ENCODE results near the gene GNG12. TPM values are rescaled to one million over a fixed set of nuclear protein-coding genes. Genes with fewer than 3 reads are reported as not detected.
A peak's percentile ranks its signal among the peaks of the same experiment; 100 is the strongest.

Gene GNG12
- total RNA-seq, 4 donors from 2014 or later = 89.6 to 129 (median 90.9) TPM

GRCh38 chr1:67803380-67804279 lies 29.6 kb downstream of the GNG12 start:
- DNase-seq (ENCODE audit: low spot score in 2 of 2) = no peak
- H3K4me1 ChIP-seq = peaks cover 27% of the 10 kb centered on the region
- WGBS = 52% methylated on average over 7 of the region's 7 CpGs

GRCh38 chr1:67802565-67802964 lies 30.7 kb downstream of the GNG12 start:
- Histone ChIP-seq H3K4me1 (peaks cover 27% of the 10 kb centered on the region), H3K27ac (no peak overlapping the region), H3K36me3 (no peaks in the 10 kb centered on the region), H3K27me3 (no peaks in the 10 kb centered on the region), H3K9me3 (no peaks in the 10 kb centered on the region), H3K4me3 (no peak overlapping the region)
- WGBS = 69% methylated on average over 3 of the region's 3 CpGs
- TF ChIP-seq CTCF (IDR thresholded peaks at IDR 0.05) (no peak), POLR2AphosphoS5 (IDR thresholded peaks at IDR 0.05) (no peak), EP300 (IDR thresholded peaks at IDR 0.05) (no peak), POLR2A (IDR thresholded peaks at IDR 0.05) (no peak)
- DNase-seq (ENCODE audit: low spot score in 2 of 2) = no peak

More at GRCh38 chr1:67803380-67804279, 29.6 kb downstream of the GNG12 start:
- H3K9me3 ChIP-seq = no peaks in the 10 kb centered on the region
- TF ChIP-seq POLR2A (IDR thresholded peaks at IDR 0.05) = no peak
- no peaks in the 10 kb centered on the region for H3K36me3 ChIP-seq
- no peak overlapping the region for H3K4me3 ChIP-seq
- H3K27ac ChIP-seq = peak overlapping the region; percentile 31
- H3K27me3 ChIP-seq = no peaks in the 10 kb centered on the region

GRCh38 chr1:67801903-67802302 lies 31.4 kb downstream of the GNG12 start:
- DNase-seq (ENCODE audit: low spot score in 2 of 2) = no peak
- Histone ChIP-seq H3K27ac (no peak overlapping the region), H3K4me3 (no peak overlapping the region), H3K9me3 (no peaks in the 10 kb centered on the region), H3K4me1 (peaks cover 27% of the 10 kb centered on the region), H3K36me3 (no peaks in the 10 kb centered on the region), H3K27me3 (no peaks in the 10 kb centered on the region)
- TF ChIP-seq EP300 (IDR thresholded peaks at IDR 0.05) = no peak
- no peak for TF ChIP-seq POLR2A (IDR thresholded peaks at IDR 0.05)
- TF ChIP-seq POLR2AphosphoS5 (IDR thresholded peaks at IDR 0.05) = no peak
- no peak for TF ChIP-seq CTCF (IDR thresholded peaks at IDR 0.05)

- 90% methylated on average over 8 of the region's 8 CpGs for WGBS
- no peak overlapping the region for H3K27ac ChIP-seq
Observed at GRCh38 chr1:67795179-67795912, 37.9 kb downstream of the GNG12 start.

GRCh38 chr1:67793562-67793961 lies 39.7 kb downstream of the GNG12 start:
- Histone ChIP-seq H3K4me1 (peaks cover 44% of the 10 kb centered on the region), H3K36me3 (no peaks in the 10 kb centered on the region), H3K4me3 (no peak overlapping the region), H3K27ac (no peak overlapping the region), H3K27me3 (no peaks in the 10 kb centered on the region), H3K9me3 (no peaks in the 10 kb centered on the region)
- no peak for TF ChIP-seq POLR2AphosphoS5 (IDR thresholded peaks at IDR 0.05)
- TF ChIP-seq POLR2A (IDR thresholded peaks at IDR 0.05) = no peak
- TF ChIP-seq CTCF (IDR thresholded peaks at IDR 0.05) = no peak
- TF ChIP-seq EP300 (IDR thresholded peaks at IDR 0.05) = no peak
- WGBS = 62% methylated on average over 3 of the region's 3 CpGs
- no peak for DNase-seq (ENCODE audit: low spot score in 2 of 2)

More at GRCh38 chr1:67795179-67795912, 37.9 kb downstream of the GNG12 start:
- Histone ChIP-seq H3K27me3 (no peaks in the 10 kb centered on the region), H3K36me3 (no peaks in the 10 kb centered on the region), H3K9me3 (no peaks in the 10 kb centered on the region), H3K4me3 (no peak overlapping the region), H3K4me1 (peaks cover 35% of the 10 kb centered on the region)
- TF ChIP-seq POLR2AphosphoS5 (IDR thresholded peaks at IDR 0.05) (no peak), EP300 (IDR thresholded peaks at IDR 0.05) (no peak), POLR2A (IDR thresholded peaks at IDR 0.05) (no peak), CTCF (IDR thresholded peaks at IDR 0.05) (no peak)
- no peak for DNase-seq (ENCODE audit: low spot score in 2 of 2)
